Stimulated activated CD8-positive, alpha-beta memory T cell treated with anti-CD3 and anti-CD28 coated beads, Interleukin-4, amount 100 ng/mL, for 1 hour (primary cell): ENCODE results near the gene CPM.
"Not testable (repeated sequence)": the region's sequence is repeated elsewhere in the genome, so short reads cannot be mapped to it uniquely, and the experiment has no call there.

Experiments
- DNase-seq, 2 donors: peaks; one replicate each; pipeline ENCODE4 v3.0.0-alpha.2; 2020; ENCODE audit warnings: low read depth in 2 of 2, low spot score in 1 of 2

Gene CPM

GRCh38 chr12:68880660-68881325 is 52.2 kb downstream of the CPM start:
- no peak for DNase-seq

DNA sequence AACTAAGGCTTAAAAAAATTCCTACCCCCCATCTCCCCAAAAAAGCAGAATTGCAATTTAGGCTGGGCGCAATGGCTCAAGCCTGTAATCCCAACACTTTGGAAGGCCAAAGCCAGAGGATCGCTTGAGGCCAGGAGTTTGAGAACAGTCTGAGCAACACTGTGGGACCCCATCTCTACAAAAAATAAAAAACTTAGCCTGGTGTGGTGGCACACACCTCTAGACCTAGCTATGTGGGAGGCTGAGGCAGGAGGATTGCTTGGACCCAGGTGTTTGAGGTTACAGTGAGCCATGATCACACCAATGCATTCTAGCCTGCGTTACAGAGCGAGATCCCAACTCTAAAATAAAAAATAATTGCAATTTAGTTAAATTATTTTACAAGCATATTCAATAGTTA is 54.1 kb downstream of the CPM start:
- no peak for DNase-seq

DNA sequence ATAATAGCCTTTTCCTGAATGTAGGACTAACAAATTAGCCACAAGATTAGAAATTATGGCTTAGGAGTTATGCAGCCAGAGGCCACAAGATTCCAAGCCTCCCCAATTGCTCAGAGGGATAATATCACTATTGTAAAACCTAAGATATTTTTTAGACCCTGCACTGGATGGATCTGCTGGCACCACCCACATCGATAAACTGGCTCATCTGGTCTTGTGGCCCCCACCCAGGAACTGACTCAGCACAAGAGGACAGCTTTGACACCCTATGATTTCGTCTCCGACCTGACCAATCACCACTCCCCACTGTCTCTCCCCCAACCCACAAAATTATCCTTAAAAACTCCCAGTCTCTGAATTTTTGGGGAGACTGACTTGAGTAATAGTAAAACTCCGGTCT is 54.7 kb downstream of the CPM start:
- no peak for DNase-seq

- DNase-seq: no peak
Measured at GRCh38 chr12:68877583-68877982, 55.4 kb downstream of the CPM start.

GRCh38 chr12:68876461-68876860 is 56.5 kb downstream of the CPM start:
- DNase-seq: no peak

DNA sequence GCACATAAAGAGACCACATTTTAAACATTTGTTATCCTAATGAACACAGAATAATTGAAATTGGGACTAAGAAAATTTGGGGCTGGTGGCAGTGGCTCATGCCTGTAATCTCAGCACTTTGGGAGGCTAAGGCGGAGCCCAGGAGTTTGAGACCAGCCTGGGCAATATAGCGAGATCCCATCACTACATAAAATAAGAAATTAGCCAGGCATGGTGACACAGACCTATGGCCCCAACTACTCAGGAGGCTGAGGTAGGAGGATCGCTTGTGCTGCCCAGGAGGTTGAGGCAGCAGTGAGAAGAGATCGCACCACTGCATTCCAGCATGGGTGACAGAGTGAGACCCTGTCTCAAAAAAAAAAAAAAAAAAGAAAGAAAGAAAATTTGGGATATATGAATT is 59.7 kb downstream of the CPM start:
- no peak for DNase-seq

- no peak for DNase-seq
Measured at GRCh38 chr12:68871921-68872320, 61.0 kb downstream of the CPM start.

GRCh38 chr12:68871396-68871795 is 61.6 kb downstream of the CPM start:
- DNase-seq: no peak

- DNase-seq: no peak
Measured at GRCh38 chr12:68870443-68870842, 62.5 kb downstream of the CPM start.

DNA sequence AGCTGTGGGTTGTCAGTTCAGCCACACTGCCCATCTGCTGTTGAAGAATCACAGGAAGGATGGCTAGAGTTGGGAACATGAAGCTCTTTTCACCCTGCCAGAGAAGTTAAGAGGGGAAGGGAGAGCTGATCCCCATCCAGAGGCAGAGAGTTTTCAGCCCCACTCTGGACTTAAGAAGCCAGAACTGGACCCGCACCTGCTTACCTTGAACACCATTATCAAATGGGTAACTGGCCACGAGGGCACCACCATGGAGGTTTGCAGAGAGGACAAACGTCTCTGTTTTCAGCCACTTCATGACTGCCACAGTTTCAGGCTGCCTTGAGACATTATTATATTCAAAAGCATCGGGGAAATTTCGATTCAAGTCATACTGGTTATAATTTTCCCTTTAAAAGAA is 63.0 kb downstream of the CPM start:
- DNase-seq: no peak

DNA sequence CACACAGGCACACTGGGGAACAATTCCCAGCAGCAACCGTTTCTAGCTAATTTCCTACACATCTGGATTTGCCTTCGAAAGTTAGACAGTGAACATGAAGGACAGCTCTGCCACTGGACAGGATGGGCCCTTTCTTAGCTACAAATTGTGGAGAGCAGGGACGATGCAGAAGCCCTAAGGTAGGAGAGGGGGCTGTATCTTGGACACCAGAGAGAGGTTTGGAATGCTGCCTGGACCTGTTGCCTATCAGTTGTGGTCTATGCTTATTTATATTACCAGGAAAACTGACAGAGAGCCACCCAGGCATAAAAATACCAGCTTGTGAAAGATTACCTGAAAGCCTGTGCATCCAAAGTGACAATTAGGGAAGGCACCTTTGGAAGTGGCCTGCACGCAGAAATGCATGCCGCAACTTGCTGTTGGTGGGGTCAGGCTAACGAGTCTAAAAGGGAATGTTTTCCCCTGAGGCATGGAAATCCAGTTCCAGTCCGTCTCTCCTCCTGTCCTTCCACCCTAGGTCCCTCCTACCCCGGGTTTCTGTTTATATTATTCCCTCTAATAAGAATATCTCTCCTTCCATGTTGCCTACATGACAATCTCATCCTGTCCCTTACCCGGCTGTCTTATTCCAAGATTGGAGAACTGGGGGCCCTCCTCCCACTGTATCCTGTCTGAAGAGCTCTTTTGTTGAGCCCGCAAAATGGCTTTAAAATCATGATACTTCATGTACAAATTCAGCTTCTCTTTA is 64.8 kb downstream of the CPM start:
- no peak for DNase-seq

GRCh38 chr12:68867606-68868005 is 65.4 kb downstream of the CPM start:
- DNase-seq: no peak

DNA sequence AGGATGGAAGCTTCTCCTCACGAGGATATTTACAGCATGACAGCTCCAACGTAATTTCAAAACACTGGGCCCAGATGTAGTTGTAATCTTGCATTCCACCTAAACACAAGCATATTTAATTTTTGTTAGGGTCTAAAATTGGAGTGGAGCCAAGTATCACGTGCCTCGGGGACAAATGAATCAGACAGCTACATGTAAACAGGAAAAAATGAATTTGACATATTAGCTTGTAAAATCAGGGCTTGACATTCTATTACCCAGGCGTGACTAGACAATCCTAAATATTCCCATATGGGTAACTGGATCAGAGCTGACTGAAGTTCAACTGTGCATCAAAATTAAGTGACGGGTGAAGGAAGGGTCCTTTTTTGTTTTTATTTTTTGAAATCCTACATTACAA is 66.0 kb downstream of the CPM start:
- no peak for DNase-seq

GRCh38 chr12:68865399-68866164 is 67.4 kb downstream of the CPM start:
- DNase-seq: no peak

GRCh38 chr12:68864604-68865003 is 68.4 kb downstream of the CPM start:
- no peak for DNase-seq

GRCh38 chr12:68863886-68864454 is 69.0 kb downstream of the CPM start:
- not testable (repeated sequence) for DNase-seq

DNA sequence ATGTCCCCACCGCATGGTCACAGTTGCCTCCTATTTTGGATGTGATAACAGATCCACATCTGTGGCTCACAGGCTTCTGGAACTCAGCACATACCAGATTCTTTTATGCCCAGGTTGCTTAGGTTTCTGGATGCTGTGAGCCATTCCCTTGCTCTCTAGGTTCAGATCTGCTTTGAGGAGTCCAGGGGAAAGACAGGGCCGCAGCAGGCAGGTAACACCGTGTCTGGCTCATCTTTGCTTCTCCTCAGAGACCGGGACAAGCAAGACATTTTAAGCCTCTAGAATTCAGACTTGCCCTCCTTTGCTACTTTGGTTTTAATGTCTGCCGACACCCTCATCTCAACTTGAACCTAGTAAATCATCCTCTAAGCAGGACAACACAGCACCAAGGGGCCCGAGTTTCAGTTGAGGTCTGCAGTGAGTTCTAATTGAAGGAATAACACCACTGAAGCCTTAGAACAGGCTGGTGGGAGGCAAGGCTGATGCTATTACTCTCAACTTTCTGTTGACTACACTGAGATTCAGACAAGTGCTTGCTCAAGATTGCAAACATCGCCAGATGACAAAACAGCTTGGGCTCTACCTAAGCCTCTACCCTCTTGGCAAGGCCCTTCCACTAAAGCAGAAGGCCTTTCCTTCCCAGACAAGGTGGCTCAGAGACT is 69.7 kb downstream of the CPM start:
- no peak for DNase-seq

DNA sequence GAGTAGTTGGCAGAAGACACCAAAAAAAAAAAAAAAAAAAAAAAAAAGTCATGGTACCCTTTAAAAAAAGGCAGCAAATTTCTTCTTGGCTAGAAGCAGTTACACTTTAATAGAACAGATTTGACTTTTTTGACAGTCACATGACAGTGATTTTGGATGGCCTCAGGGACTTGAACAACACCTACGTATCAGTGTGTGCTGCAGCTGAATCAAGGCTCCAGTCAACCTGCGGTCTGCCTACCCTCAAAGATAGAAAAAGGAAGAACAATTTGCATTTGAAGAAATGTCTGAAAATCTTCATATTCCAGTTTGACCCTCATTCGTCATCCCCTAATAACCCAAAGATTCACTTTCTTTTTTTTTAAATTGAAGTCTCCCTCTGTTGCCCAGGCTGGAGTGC is 71.1 kb downstream of the CPM start:
- no peak for DNase-seq

- no peak for DNase-seq
Measured at GRCh38 chr12:68856510-68856909, 76.5 kb downstream of the CPM start.

- DNase-seq: no peak
Measured at GRCh38 chr12:68855771-68856170, 77.2 kb downstream of the CPM start.

- DNase-seq: no peak
Measured at GRCh38 chr12:68855111-68855510, 77.9 kb downstream of the CPM start.
